ENCODE data around the gene CPXM1. TPM values are rescaled to one million over a fixed set of nuclear protein-coding genes. Genes with fewer than 3 reads are reported as not detected.

CPXM1 gene
- total and polyA plus RNA-seq, 3 experiments from 2014 or later = 0.46 to 0.71 TPM; not detected in 1

DNA sequence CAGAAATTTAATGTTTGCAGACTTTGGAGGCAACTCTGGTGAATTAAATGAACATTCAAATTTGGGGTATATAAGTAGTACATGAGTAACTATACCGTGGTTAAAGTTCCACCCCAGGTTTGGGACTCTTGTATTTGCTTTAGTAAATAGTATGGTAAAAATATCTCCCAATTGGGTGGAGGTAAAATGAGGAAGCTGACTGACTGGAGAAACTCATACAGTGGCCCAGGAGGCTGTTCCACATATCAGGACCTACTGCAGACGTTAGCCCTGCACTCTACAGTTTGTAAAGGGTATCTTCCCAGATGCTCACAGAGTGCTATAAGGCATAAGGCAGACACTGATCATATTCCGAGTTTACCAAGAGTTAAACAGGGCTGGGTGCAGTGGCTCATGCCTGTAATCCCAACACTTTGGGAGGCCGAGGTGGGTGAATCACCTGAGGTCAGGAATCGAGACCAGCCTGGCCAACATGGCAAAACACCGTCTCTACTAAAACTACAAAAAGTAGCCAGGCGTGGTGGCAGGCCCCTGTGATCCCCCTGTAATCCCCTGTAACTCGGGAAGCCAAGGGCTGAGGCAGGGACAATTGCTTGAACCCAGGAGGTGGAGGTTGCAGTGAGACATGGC lies 53.7 kb downstream of the CPXM1 start:
- CTCF ChIA-PET = interaction anchor here (4.0 to 12.2 kb wide), 2 partner anchors 17 to 32 kb away, joined by 28 to 154 read pairs; no protein-coding TSS in a partner anchor
- Mint-ChIP-seq H3K27ac (peak overlapping the region in 2 of 8 donors; percentile 13 to 64), H3K9me3 (no peaks in the 10 kb centered on the region), H3K27me3 (peaks cover 0 to 2% of the 10 kb centered on the region in 2 donors), H3K36me3 (no peaks in the 10 kb centered on the region), H3K4me3 (no peak overlapping the region), H3K4me1 (peaks cover 34 to 39% (median 36%) of the 10 kb centered on the region in 3 donors)
- POLR2A ChIA-PET = no interaction called here
- no peak overlapping the region for H3K4me3 ChIP-seq (ENCODE audit: low read length)
- H3K27me3 ChIP-seq (ENCODE audit: insufficient read depth, low read length, poor library complexity, severe bottlenecking) = no peaks in the 10 kb centered on the region
- H3K36me3 ChIP-seq (ENCODE audit: insufficient read depth, low read length) = no peaks in the 10 kb centered on the region
- H3K9me3 ChIP-seq (ENCODE audit: low read length) = no peaks in the 10 kb centered on the region
- DNase-seq = no peak
- peaks cover 29% of the 10 kb centered on the region for H3K4me1 ChIP-seq (ENCODE audit: insufficient read depth, low read length)
- no peak overlapping the region for H3K27ac ChIP-seq (ENCODE audit: low read depth, low read length)

DNA sequence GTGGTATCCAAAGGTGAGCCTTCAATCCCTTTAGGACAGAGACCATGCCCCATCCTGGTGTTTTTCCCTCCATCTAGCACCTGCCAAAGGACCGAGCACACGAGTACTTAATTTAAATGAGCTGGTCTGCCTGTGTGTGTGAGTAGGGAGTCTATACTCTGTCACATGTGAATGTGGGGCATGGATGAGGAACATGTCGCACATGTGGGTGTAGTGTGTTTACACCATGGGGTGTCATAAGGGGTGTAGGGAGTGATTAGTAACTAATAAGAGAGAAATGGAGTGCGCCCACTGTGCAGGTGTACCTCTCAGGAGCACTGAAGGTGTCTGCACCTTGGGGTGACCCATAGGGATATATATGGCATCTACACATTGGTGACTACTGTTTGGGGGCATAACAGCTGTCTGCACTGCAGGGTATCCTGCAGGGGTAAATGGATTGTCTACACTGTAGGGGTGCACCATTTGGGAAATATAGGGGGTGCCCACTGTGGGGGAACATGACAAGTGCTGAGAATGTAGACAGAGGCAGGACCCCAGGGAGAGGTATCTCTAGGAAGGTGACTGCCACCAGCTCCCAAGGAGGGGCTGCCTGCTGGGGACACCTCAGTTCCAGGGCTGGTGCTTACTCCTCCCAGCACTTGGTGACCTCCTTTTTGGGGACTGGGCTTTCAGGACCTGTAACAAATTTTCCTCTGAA lies 54.3 kb downstream of the CPXM1 start:
- Histone ChIP-seq H3K4me1 (ENCODE audit: insufficient read depth, low read length) (peaks cover 32% of the 10 kb centered on the region), H3K27me3 (ENCODE audit: insufficient read depth, low read length, poor library complexity, severe bottlenecking) (no peaks in the 10 kb centered on the region), H3K4me3 (ENCODE audit: low read length) (no peak overlapping the region), H3K27ac (ENCODE audit: low read depth, low read length) (no peak overlapping the region), H3K36me3 (ENCODE audit: insufficient read depth, low read length) (no peaks in the 10 kb centered on the region), H3K9me3 (ENCODE audit: low read length) (no peaks in the 10 kb centered on the region)
- peaks cover 38 to 43% (median 39%) of the 10 kb centered on the region in 3 donors for H3K4me1 Mint-ChIP-seq
- no peak overlapping the region for H3K4me3 Mint-ChIP-seq
- DNase-seq = no peak
- H3K9me3 Mint-ChIP-seq = no peaks in the 10 kb centered on the region
- peak overlapping the region in 4 of 8 donors; percentile 4 to 74 (median 44) for H3K27ac Mint-ChIP-seq
- H3K36me3 Mint-ChIP-seq = no peaks in the 10 kb centered on the region
- CTCF ChIA-PET = interaction anchor here (4.0 to 12.2 kb wide), 2 partner anchors 16 to 31 kb away, joined by 28 to 154 read pairs; no protein-coding TSS in a partner anchor
- POLR2A ChIA-PET = no interaction called here
- peaks cover 0 to 2% of the 10 kb centered on the region in 2 donors for H3K27me3 Mint-ChIP-seq

DNA sequence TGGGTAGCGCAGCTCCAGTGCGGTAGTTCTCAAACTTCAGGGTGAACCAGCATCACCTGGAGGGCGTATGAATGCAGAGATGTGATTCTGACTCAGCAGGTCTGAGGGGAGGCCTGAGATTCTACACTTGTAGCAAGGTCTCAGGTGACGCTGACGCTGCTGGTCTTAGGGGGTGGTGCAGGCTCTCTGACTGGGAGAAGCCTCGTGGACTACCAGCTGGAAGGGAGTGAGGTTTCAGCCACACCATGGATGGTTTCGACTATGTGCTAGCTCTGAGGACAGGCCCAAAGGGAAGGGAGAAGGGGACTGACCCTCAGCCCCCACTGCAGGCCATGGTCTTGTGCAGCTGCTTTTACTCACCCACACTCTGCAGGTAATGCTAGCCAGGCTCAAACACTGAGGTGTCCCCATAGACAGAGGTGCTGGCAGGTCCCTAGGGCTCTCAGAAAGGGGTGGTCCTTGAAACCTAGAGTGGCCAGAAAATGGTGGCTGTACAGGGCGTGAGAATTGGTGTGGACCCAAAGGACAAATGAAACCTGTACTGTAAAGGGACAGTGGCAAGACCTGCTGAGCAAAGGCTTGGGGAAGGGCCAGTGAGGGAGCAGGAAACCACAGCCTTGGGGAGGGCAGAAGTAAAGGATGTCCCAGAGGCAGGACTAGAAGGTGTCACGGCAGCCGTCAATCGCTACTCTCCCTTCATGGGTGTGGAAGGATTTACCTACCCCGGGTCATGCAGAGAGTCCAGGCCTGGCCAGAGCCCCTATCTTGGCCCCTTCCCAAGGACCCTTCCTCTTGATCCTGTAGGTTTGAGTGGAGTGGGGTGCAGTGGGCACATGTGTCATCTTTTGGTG lies 55.1 kb downstream of the CPXM1 start:
- Mint-ChIP-seq H3K9me3 (no peaks in the 10 kb centered on the region), H3K36me3 (no peaks in the 10 kb centered on the region), H3K27me3 (peaks cover 0 to 2% of the 10 kb centered on the region in 2 donors), H3K4me1 (peaks cover 38 to 43% (median 39%) of the 10 kb centered on the region in 3 donors), H3K4me3 (no peak overlapping the region), H3K27ac (peak overlapping the region in 4 of 8 donors; percentile 39 to 86 (median 62))
- peaks cover 32% of the 10 kb centered on the region for H3K4me1 ChIP-seq (ENCODE audit: insufficient read depth, low read length)
- H3K27me3 ChIP-seq (ENCODE audit: insufficient read depth, low read length, poor library complexity, severe bottlenecking) = no peaks in the 10 kb centered on the region
- no peaks in the 10 kb centered on the region for H3K36me3 ChIP-seq (ENCODE audit: insufficient read depth, low read length)
- no peak overlapping the region for H3K27ac ChIP-seq (ENCODE audit: low read depth, low read length)
- POLR2A ChIA-PET = no interaction called here
- H3K9me3 ChIP-seq (ENCODE audit: low read length) = no peaks in the 10 kb centered on the region
- H3K4me3 ChIP-seq (ENCODE audit: low read length) = no peak overlapping the region
- CTCF ChIA-PET = interaction anchor here (2.1 to 12.2 kb wide), 4 partner anchors 8 to 57 kb away, joined by 19 to 154 read pairs (median 25); no protein-coding TSS in a partner anchor
- no peak for DNase-seq

Other genes starting within 250 kb of the CPXM1 start
- gene NOP56, start 148.0 kb downstream of the CPXM1 start, total RNA-seq = 100 to 1,000 TPM; 888 to 920 TPM
- gene NOP56, start 148.0 kb downstream of the CPXM1 start, polyA plus RNA-seq = 106 TPM
- 100 to 1,000 TPM; 138 to 145 TPM for gene IDH3B, start 136.4 kb downstream of the CPXM1 start, total RNA-seq
- gene IDH3B, start 136.4 kb downstream of the CPXM1 start, polyA plus RNA-seq = 107 TPM
- gene EBF4, start 107.8 kb downstream of the CPXM1 start, total RNA-seq = under 1 TPM; 0.66 to 0.92 TPM
- gene EBF4, start 107.8 kb downstream of the CPXM1 start, polyA plus RNA-seq = 2.0 TPM
- gene C20orf141, start 14.4 kb upstream of the CPXM1 start, total RNA-seq = not detected
- not detected for gene C20orf141, start 14.4 kb upstream of the CPXM1 start, polyA plus RNA-seq
- gene TMEM239, start 15.7 kb upstream of the CPXM1 start, total RNA-seq = not detected
- gene TMEM239, start 15.7 kb upstream of the CPXM1 start, polyA plus RNA-seq = not detected
- gene PCED1A, start 40.0 kb upstream of the CPXM1 start, total RNA-seq = 10 to 100 TPM; 30.8 to 34.0 TPM
- gene PCED1A, start 40.0 kb upstream of the CPXM1 start, polyA plus RNA-seq = 20.2 TPM
- 10 to 100 TPM; 47.8 to 49.1 TPM for gene VPS16, start 40.1 kb upstream of the CPXM1 start, total RNA-seq
- gene VPS16, start 40.1 kb upstream of the CPXM1 start, polyA plus RNA-seq = 40.1 TPM
- gene PTPRA, start 72.9 kb upstream of the CPXM1 start, total RNA-seq = 10 to 100 TPM; 51.6 to 57.8 TPM
- gene PTPRA, start 72.9 kb upstream of the CPXM1 start, polyA plus RNA-seq = 56.9 TPM
- gene GNRH2, start 243.0 kb upstream of the CPXM1 start, total RNA-seq = under 1 TPM; 0.42 to 0.90 TPM
- gene GNRH2, start 243.0 kb upstream of the CPXM1 start, polyA plus RNA-seq = not detected
- gene MRPS26, start 245.4 kb upstream of the CPXM1 start, total RNA-seq = 10 to 100 TPM; 89.8 to 90.8 TPM
- 61.9 TPM for gene MRPS26, start 245.4 kb upstream of the CPXM1 start, polyA plus RNA-seq